WTC11 (cell line): ENCODE measurements around the gene PDLIM4. TPM values are rescaled to one million over a fixed set of nuclear protein-coding genes. Genes with fewer than 3 reads are reported as not detected.

Experiments
- ATAC-seq: fragments of 200-7000 bp; cut with Tn5 transposase; 2 replicates; pipeline ENCODE4 v1.10.0; 2021; ENCODE audit warnings: mild to moderate bottlenecking, moderate library complexity
- CTCF ChIA-PET: fragments of 300-600 bp; sonication (Branson Sonifier 250); formaldehyde crosslinking; loops from one replicate; lab custom pipeline; 2021; ENCODE audit warnings: antibody characterized with exemption; lab: Charles Lee
- POLR2A ChIA-PET: fragments of 350-600 bp; sonication (Branson Sonifier 250); formaldehyde crosslinking; loops from one replicate; lab custom pipeline; 2021; ENCODE audit warnings: antibody characterized with exemption; lab: Charles Lee
- DNase-seq: peaks from one replicate; pipeline ENCODE4 v3.0.0; 2021; ENCODE audit warnings: low spot score
- H3K27ac Mint-ChIP-seq: 2 replicates; pipeline ENCODE4 v1.8.0; 2021; ENCODE audit warnings: mixed read lengths
- H3K27me3 Mint-ChIP-seq: 2 replicates; pipeline ENCODE4 v1.8.0; 2021; ENCODE audit warnings: low read depth, mild to moderate bottlenecking, moderate library complexity, mixed read lengths
- H3K36me3 Mint-ChIP-seq: 2 replicates; pipeline ENCODE4 v1.8.0; 2021; ENCODE audit warnings: mixed read lengths
- H3K4me1 Mint-ChIP-seq: 2 replicates; pipeline ENCODE4 v1.8.0; 2022; ENCODE audit warnings: mixed read lengths
- H3K4me3 Mint-ChIP-seq: 2 replicates; pipeline ENCODE4 v1.8.0; 2021; ENCODE audit warnings: mild to moderate bottlenecking, moderate library complexity, mixed read lengths
- H3K9me3 Mint-ChIP-seq: 2 replicates; pipeline ENCODE4 v1.8.0; 2021; ENCODE audit warnings: mixed read lengths
- AR ChIP-seq: fragments of 250-450 bp; sonication (Bioruptor Pico); IDR thresholded peaks from 2 replicates; pipeline ENCODE4 v1.9.0; 2021; ENCODE audit warnings: mild to moderate bottlenecking
- ARID4B ChIP-seq: sonication (generic); formaldehyde crosslinking; IDR thresholded peaks from 2 replicates; pipeline ENCODE4 v1.8.0; 2023; ENCODE audit warnings: missing genetic modification reagents, mild to moderate bottlenecking, borderline replicate concordance
- CTCF ChIP-seq: fragments of 200-600 bp; IDR thresholded peaks from 2 replicates; pipeline ENCODE4 v1.8.0; 2022; ENCODE audit warnings: antibody characterized with exemption
- E2F1 ChIP-seq: sonication (generic); formaldehyde crosslinking; IDR thresholded peaks from 2 replicates; pipeline ENCODE4 v1.8.0; 2022; ENCODE audit warnings: mild to moderate bottlenecking, missing genetic modification reagents
- E2F4 ChIP-seq: sonication (generic); formaldehyde crosslinking; IDR thresholded peaks from 2 replicates; pipeline ENCODE4 v1.8.1; 2022; ENCODE audit warnings: low read depth, mild to moderate bottlenecking, moderate library complexity, missing genetic modification reagents, borderline replicate concordance
- E2F5 ChIP-seq: sonication (generic); formaldehyde crosslinking; IDR thresholded peaks from 2 replicates; pipeline ENCODE4 v1.8.1; 2022; ENCODE audit warnings: mild to moderate bottlenecking, moderate library complexity, missing genetic modification reagents
- ETV6 ChIP-seq: sonication (generic); formaldehyde crosslinking; IDR thresholded peaks from 2 replicates; pipeline ENCODE4 v1.8.1; 2022; ENCODE audit warnings: mild to moderate bottlenecking, missing genetic modification reagents
- HMGA2 ChIP-seq: fragments of 250-450 bp; sonication (Bioruptor Pico); IDR thresholded peaks from 2 replicates; pipeline ENCODE4 v1.4.0; 2021; ENCODE audit warnings: mild to moderate bottlenecking, moderate library complexity
- IRF1 ChIP-seq: sonication (generic); formaldehyde crosslinking; IDR thresholded peaks from 2 replicates; pipeline ENCODE4 v1.8.0; 2023; ENCODE audit warnings: missing genetic modification reagents
- TP53 ChIP-seq: sonication (generic); formaldehyde crosslinking; IDR thresholded peaks from 2 replicates; pipeline ENCODE4 v1.8.1; 2023; ENCODE audit warnings: mild to moderate bottlenecking, missing genetic modification reagents
- ZNF263 ChIP-seq: sonication (generic); formaldehyde crosslinking; IDR thresholded peaks from 2 replicates; pipeline ENCODE4 v1.8.1; 2022; ENCODE audit warnings: low read depth, mild to moderate bottlenecking, moderate library complexity, missing genetic modification reagents
- ZSCAN18 ChIP-seq: fragments of 250-450 bp; sonication (Bioruptor Pico); IDR thresholded peaks from 2 replicates; pipeline ENCODE4 v2.1.2; 2022; ENCODE audit warnings: mild to moderate bottlenecking, moderate library complexity
- total RNA-seq: library from RNA; stranded (reverse); gene quantifications from 3 replicates; pipeline ENCODE4 v1.2.3, GENCODE V29; 2021

Gene PDLIM4
- total RNA-seq, 1 experiment from 2014 or later: 11.4 TPM

- CTCF ChIA-PET: interaction anchor here (0.7 to 1.2 kb wide), 2 partner anchors 8 to 42 kb away, joined by 3 to 4 read pairs; no protein-coding TSS in a partner anchor
- no peak for ATAC-seq
- POLR2A ChIA-PET: no interaction called here
Observed at GRCh38 chr5:132280371-132281240, 23.1 kb downstream of the PDLIM4 start.

More at GRCh38 chr5:132280371-132281240, 23.1 kb downstream of the PDLIM4 start:
- H3K9me3 Mint-ChIP-seq: no peaks in the 10 kb centered on the region
- H3K27ac Mint-ChIP-seq: no peak overlapping the region
- H3K36me3 Mint-ChIP-seq: no peaks in the 10 kb centered on the region
- no peak overlapping the region for H3K4me3 Mint-ChIP-seq
- peaks cover 10% of the 10 kb centered on the region for H3K4me1 Mint-ChIP-seq
- TF ChIP-seq TP53 (CRISPR knock-in tag) (no peak), ETV6 (CRISPR knock-in tag) (no peak), IRF1 (no peak), E2F4 (CRISPR knock-in tag) (no peak), HMGA2 (CRISPR knock-in tag) (no peak), ARID4B (CRISPR knock-in tag) (no peak), E2F5 (CRISPR knock-in tag) (no peak), AR (CRISPR knock-in tag) (no peak), E2F1 (CRISPR knock-in tag) (no peak), ZSCAN18 (CRISPR knock-in tag) (no peak), CTCF (no peak), ZNF263 (CRISPR knock-in tag) (no peak)
- peaks cover 13% of the 10 kb centered on the region for H3K27me3 Mint-ChIP-seq
- no peak for DNase-seq
